K562 (cell line): ENCODE measurements around the gene SSU72.

Experiments used
- ATF7 ChIP-seq: fragments of 450-650 bp; IDR thresholded peaks from 2 replicates; pipeline ENCODE4 v1.7.1; 2014; ENCODE audit warnings: mild to moderate bottlenecking, moderate library complexity
- CBX3 ChIP-seq, 2 experiments: IDR thresholded peaks; 1 replicate in 1 of 2; 2 replicates in 1 of 2; pipeline ENCODE4 v1.6.1; 2012; ENCODE audit warnings: inconsistent platforms in 2 of 2, low read length in 2 of 2, borderline replicate concordance in 1 of 2, control low read depth in 1 of 2
- DMBX1 ChIP-seq: fragments of 250-450 bp; sonication (Bioruptor Pico); IDR thresholded peaks from 2 replicates; pipeline ENCODE4 v1.8.0; 2022; ENCODE audit warnings: inconsistent platforms, mild to moderate bottlenecking, moderate library complexity, borderline replicate concordance
- FIP1L1 ChIP-seq: fragments of 200-400 bp; formaldehyde crosslinking; IDR thresholded peaks from 2 replicates; pipeline ENCODE4 v1.6.1; 2018; ENCODE audit warnings: mild to moderate bottlenecking, low read depth, low read length; ENCODE audit not compliant: poor library complexity, severe bottlenecking
- HNRNPL ChIP-seq: fragments of 200-400 bp; formaldehyde crosslinking; IDR thresholded peaks from 2 replicates; pipeline ENCODE4 v1.6.1; 2017; ENCODE audit warnings: low read depth, mild to moderate bottlenecking, low read length
- MAZ ChIP-seq, 2 experiments: fragments of 450-650 bp in 1 of 2; sonication (generic) in 1 of 2; formaldehyde crosslinking; IDR thresholded peaks in 1 of 2; conservative IDR thresholded peaks in 1 of 2; 2 replicates each; pipeline versions ENCODE4 v1.4.0 to v1.5.0; 2020; ENCODE audit warnings: mild to moderate bottlenecking in 1 of 2, missing genetic modification reagents in 1 of 2
- REST ChIP-seq, 2 experiments: fragments of 450-650 bp; formaldehyde crosslinking in 1 of 2; IDR thresholded peaks; 2 replicates each; pipeline versions ENCODE4 v1.4.0 to v1.6.1; 2014 to 2020; ENCODE audit warnings: mild to moderate bottlenecking in 2 of 2, borderline replicate concordance in 1 of 2, low read depth in 1 of 2
- RFX1 ChIP-seq: fragments of 450-650 bp; IDR thresholded peaks from 2 replicates; pipeline ENCODE4 v1.6.1; 2016; ENCODE audit warnings: mild to moderate bottlenecking, moderate library complexity

DNA sequence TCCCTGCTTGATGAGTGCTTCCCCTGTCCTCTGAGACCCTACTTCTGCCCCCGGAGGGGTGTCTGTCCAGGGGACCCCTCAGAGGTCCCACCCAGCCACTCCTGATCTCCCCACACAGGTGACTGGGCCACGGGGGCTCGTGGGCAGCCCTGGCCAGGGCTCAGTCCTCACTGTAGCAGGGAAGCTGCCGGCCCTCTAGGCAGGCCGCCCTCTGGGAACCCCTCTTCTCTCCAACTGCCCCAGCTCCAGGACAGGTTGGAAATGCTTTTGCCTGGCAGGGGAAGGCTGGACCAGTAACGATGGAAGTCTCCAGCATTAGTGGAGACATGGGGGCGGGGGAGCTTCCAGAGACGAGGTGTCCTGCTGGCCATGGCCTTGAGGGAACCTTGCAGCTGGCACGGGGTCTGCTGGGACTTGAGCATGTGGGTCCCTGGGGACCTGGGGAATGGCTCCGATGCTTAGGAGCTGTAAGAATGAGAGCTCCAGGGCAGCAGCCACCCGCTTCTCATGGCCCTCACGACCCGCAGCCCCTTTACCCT is 28.4 kb upstream of the SSU72 start:
- TF ChIP-seq FIP1L1 (no peak), ATF7 (no peak), CBX3 (IDR thresholded peaks at IDR 0.05; ENCODE audit: borderline replicate concordance in 1 of 2, low read length in 2 of 2) (no peak), HNRNPL (no peak), RFX1 (no peak), MAZ (CRISPR knock-in tag; conservative IDR thresholded peaks at IDR 0.05 in 1 of 2, IDR thresholded peaks at IDR 0.05 in 1 of 2) (no peak), DMBX1 (CRISPR knock-in tag) (no peak), REST (IDR thresholded peaks at IDR 0.05; ENCODE audit: borderline replicate concordance) (no peak), REST (CRISPR knock-in tag; IDR thresholded peaks at IDR 0.05; ENCODE audit: low read depth) (no peak)
